PFSK-1 (cell line): Measurements from ENCODE around the gene ALDH3A1.

Experiments
- POLR2AphosphoS5 ChIP-seq: IDR thresholded peaks from 2 replicates; pipeline ENCODE4 v1.6.1; 2012; ENCODE audit warnings: low read depth, mild to moderate bottlenecking, control low read depth, low read length, moderate library complexity
- REST ChIP-seq, 2 experiments: IDR thresholded peaks; 2 replicates each; pipeline versions ENCODE4 v1.6.1 to v1.8.0; 2011 to 2012; ENCODE audit warnings: low read depth in 2 of 2, low read length in 2 of 2, control low read depth in 1 of 2, inconsistent platforms in 1 of 2, mild to moderate bottlenecking in 1 of 2, moderate library complexity in 1 of 2; ENCODE audit not compliant: insufficient read depth in 1 of 2
- TAF1 ChIP-seq: IDR thresholded peaks from 2 replicates; pipeline ENCODE4 v1.6.1; 2012; ENCODE audit warnings: low read length, control low read depth, borderline replicate concordance; ENCODE audit not compliant: insufficient read depth

- TF ChIP-seq REST (IDR thresholded peaks at IDR 0.05; ENCODE audit: insufficient read depth in 1 of 2, low read depth in 2 of 2, low read length in 2 of 2) (no peak), TAF1 (no peak), POLR2AphosphoS5 (no peak)
Measured at GRCh38 chr17:19719355-19720209, 28.5 kb downstream of the ALDH3A1 start.
